WTC11 (cell line): Measurements from ENCODE around the gene GRPEL1. TPM values are rescaled to one million over a fixed set of nuclear protein-coding genes. Genes with fewer than 3 reads are reported as not detected.

Experiments used
- ATAC-seq: fragments of 200-7000 bp; cut with Tn5 transposase; 2 replicates; pipeline ENCODE4 v1.10.0; 2021; ENCODE audit warnings: mild to moderate bottlenecking, moderate library complexity
- CTCF ChIA-PET: fragments of 300-600 bp; sonication (Branson Sonifier 250); formaldehyde crosslinking; loops from one replicate; lab custom pipeline; 2021; ENCODE audit warnings: antibody characterized with exemption; lab: Charles Lee
- POLR2A ChIA-PET: fragments of 350-600 bp; sonication (Branson Sonifier 250); formaldehyde crosslinking; loops from one replicate; lab custom pipeline; 2021; ENCODE audit warnings: antibody characterized with exemption; lab: Charles Lee
- DNase-seq: peaks from one replicate; pipeline ENCODE4 v3.0.0; 2021; ENCODE audit warnings: low spot score
- H3K27ac Mint-ChIP-seq: 2 replicates; pipeline ENCODE4 v1.8.0; 2021; ENCODE audit warnings: mixed read lengths
- H3K27me3 Mint-ChIP-seq: 2 replicates; pipeline ENCODE4 v1.8.0; 2021; ENCODE audit warnings: low read depth, mild to moderate bottlenecking, moderate library complexity, mixed read lengths
- H3K36me3 Mint-ChIP-seq: 2 replicates; pipeline ENCODE4 v1.8.0; 2021; ENCODE audit warnings: mixed read lengths
- H3K4me1 Mint-ChIP-seq: 2 replicates; pipeline ENCODE4 v1.8.0; 2022; ENCODE audit warnings: mixed read lengths
- H3K4me3 Mint-ChIP-seq: 2 replicates; pipeline ENCODE4 v1.8.0; 2021; ENCODE audit warnings: mild to moderate bottlenecking, moderate library complexity, mixed read lengths
- H3K9me3 Mint-ChIP-seq: 2 replicates; pipeline ENCODE4 v1.8.0; 2021; ENCODE audit warnings: mixed read lengths
- CBFB ChIP-seq: sonication (generic); formaldehyde crosslinking; IDR thresholded peaks from 2 replicates; pipeline ENCODE4 v1.8.1; 2022; ENCODE audit warnings: mild to moderate bottlenecking, low read depth, missing genetic modification reagents
- CREB1 ChIP-seq: sonication (generic); formaldehyde crosslinking; IDR thresholded peaks from 2 replicates; pipeline ENCODE4 v1.8.0; 2023; ENCODE audit warnings: mild to moderate bottlenecking, missing genetic modification reagents
- GABPB1 ChIP-seq: sonication (generic); formaldehyde crosslinking; IDR thresholded peaks from 2 replicates; pipeline ENCODE4 v1.8.1; 2023; ENCODE audit warnings: mild to moderate bottlenecking, missing genetic modification reagents
- GTF2I ChIP-seq: fragments of 250-450 bp; sonication (Bioruptor Pico); conservative IDR thresholded peaks from 2 replicates; pipeline ENCODE4 v1.4.0; 2021; ENCODE audit warnings: mild to moderate bottlenecking
- NR2C2 ChIP-seq: sonication (generic); formaldehyde crosslinking; IDR thresholded peaks from 2 replicates; pipeline ENCODE4 v1.8.0; 2022; ENCODE audit warnings: mild to moderate bottlenecking, missing genetic modification reagents
- NR3C1 ChIP-seq: sonication (generic); formaldehyde crosslinking; conservative IDR thresholded peaks from 2 replicates; pipeline ENCODE4 v1.8.1; 2023; ENCODE audit warnings: low read depth, mild to moderate bottlenecking, missing genetic modification reagents
- SMAD3 ChIP-seq: sonication (generic); formaldehyde crosslinking; IDR thresholded peaks from 2 replicates; pipeline ENCODE4 v1.8.0; 2022; ENCODE audit warnings: missing genetic modification reagents, mild to moderate bottlenecking, borderline replicate concordance
- SMAD4 ChIP-seq: sonication (generic); formaldehyde crosslinking; IDR thresholded peaks from 2 replicates; pipeline ENCODE4 v1.8.0; 2022; ENCODE audit warnings: mild to moderate bottlenecking, missing genetic modification reagents
- SP1 ChIP-seq: sonication (generic); formaldehyde crosslinking; conservative IDR thresholded peaks from 2 replicates; pipeline ENCODE4 v1.8.1; 2022; ENCODE audit warnings: missing genetic modification reagents
- TP53 ChIP-seq: sonication (generic); formaldehyde crosslinking; IDR thresholded peaks from 2 replicates; pipeline ENCODE4 v1.8.1; 2023; ENCODE audit warnings: mild to moderate bottlenecking, missing genetic modification reagents
- ZNF121 ChIP-seq: sonication (generic); formaldehyde crosslinking; IDR thresholded peaks from 2 replicates; pipeline ENCODE4 v1.8.0; 2023; ENCODE audit warnings: missing genetic modification reagents
- ZNF263 ChIP-seq: sonication (generic); formaldehyde crosslinking; IDR thresholded peaks from 2 replicates; pipeline ENCODE4 v1.8.1; 2022; ENCODE audit warnings: low read depth, mild to moderate bottlenecking, moderate library complexity, missing genetic modification reagents
- ZNF396 ChIP-seq: fragments of 250-450 bp; sonication (Bioruptor Pico); IDR thresholded peaks from 2 replicates; pipeline ENCODE4 v1.8.0; 2021; ENCODE audit warnings: mild to moderate bottlenecking, moderate library complexity, borderline replicate concordance
- total RNA-seq: library from RNA; stranded (reverse); gene quantifications from 3 replicates; pipeline ENCODE4 v1.2.3, GENCODE V29; 2021
- TF ChIP-seq, protein P1 (sequence below): fragments of 250-450 bp; sonication (Bioruptor Pico); IDR thresholded peaks from 2 replicates; pipeline ENCODE4 v1.9.0; 2021; ENCODE audit warnings: mild to moderate bottlenecking, borderline replicate concordance
- TF ChIP-seq, protein P2 (sequence below): sonication (generic); formaldehyde crosslinking; IDR thresholded peaks from 2 replicates; pipeline ENCODE4 v1.8.0; 2022; ENCODE audit warnings: missing genetic modification reagents
- TF ChIP-seq, protein P3 (sequence below): fragments of 250-450 bp; sonication (Bioruptor Pico); conservative IDR thresholded peaks from 2 replicates; pipeline ENCODE4 v1.9.0; 2021; ENCODE audit warnings: mild to moderate bottlenecking
- TF ChIP-seq, protein P4 (sequence below): sonication (generic); formaldehyde crosslinking; conservative IDR thresholded peaks from 2 replicates; pipeline ENCODE4 v1.8.1; 2022; ENCODE audit warnings: mild to moderate bottlenecking, missing genetic modification reagents
- TF ChIP-seq, protein P5 (sequence below): sonication (generic); formaldehyde crosslinking; IDR thresholded peaks from 2 replicates; pipeline ENCODE4 v1.8.1; 2022; ENCODE audit warnings: low read depth, mild to moderate bottlenecking, moderate library complexity, missing genetic modification reagents, borderline replicate concordance

Gene GRPEL1
- total RNA-seq, 1 experiment from 2014 or later = 50.0 TPM

DNA sequence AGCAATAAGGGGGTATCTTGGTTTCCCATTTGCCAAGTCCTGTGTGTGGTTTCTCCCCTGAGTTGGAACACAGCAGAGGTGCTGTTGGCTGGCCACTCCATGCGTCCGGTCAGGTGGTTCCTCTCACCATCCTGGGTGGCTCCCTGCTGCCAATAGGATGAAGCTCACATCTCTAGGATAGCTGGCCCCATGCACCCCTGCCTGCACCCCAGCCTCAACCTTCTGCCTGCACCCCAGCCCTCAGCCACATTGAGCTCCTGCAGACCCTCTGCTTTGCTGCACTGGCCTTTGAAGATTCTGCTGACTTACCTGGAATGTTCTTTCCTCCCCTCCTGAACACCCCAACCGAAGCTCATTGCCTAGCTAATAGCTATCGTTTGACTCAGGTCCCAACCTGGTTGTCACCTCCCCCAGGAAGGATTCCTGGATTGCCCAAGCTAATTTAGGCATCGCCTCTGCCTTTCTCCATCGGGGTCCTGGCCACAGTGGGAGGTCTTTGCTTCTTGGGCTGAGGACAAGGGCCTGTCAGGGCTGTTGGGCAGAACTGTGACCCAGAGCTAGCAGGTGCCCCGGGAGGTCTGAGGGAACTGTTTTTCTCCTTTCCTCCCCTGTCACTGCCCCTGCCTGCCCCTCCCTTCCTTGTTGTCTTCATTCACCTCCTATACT is 36.6 kb upstream of the GRPEL1 start:
- CTCF ChIA-PET = interaction anchor here (1.1 to 1.5 kb wide), 3 partner anchors 23 to 84 kb away, joined by 3 to 4 read pairs (median 3); no protein-coding TSS in a partner anchor
- Mint-ChIP-seq H3K36me3 (no peaks in the 10 kb centered on the region), H3K27me3 (peaks cover 59% of the 10 kb centered on the region), H3K27ac (no peak overlapping the region), H3K4me1 (peaks cover 15% of the 10 kb centered on the region), H3K9me3 (no peaks in the 10 kb centered on the region), H3K4me3 (no peak overlapping the region)
- no peak for DNase-seq
- TF ChIP-seq GTF2I = no peak
- TF ChIP-seq SP1 (CRISPR knock-in tag) = no peak
- TF ChIP-seq, protein P1, sequence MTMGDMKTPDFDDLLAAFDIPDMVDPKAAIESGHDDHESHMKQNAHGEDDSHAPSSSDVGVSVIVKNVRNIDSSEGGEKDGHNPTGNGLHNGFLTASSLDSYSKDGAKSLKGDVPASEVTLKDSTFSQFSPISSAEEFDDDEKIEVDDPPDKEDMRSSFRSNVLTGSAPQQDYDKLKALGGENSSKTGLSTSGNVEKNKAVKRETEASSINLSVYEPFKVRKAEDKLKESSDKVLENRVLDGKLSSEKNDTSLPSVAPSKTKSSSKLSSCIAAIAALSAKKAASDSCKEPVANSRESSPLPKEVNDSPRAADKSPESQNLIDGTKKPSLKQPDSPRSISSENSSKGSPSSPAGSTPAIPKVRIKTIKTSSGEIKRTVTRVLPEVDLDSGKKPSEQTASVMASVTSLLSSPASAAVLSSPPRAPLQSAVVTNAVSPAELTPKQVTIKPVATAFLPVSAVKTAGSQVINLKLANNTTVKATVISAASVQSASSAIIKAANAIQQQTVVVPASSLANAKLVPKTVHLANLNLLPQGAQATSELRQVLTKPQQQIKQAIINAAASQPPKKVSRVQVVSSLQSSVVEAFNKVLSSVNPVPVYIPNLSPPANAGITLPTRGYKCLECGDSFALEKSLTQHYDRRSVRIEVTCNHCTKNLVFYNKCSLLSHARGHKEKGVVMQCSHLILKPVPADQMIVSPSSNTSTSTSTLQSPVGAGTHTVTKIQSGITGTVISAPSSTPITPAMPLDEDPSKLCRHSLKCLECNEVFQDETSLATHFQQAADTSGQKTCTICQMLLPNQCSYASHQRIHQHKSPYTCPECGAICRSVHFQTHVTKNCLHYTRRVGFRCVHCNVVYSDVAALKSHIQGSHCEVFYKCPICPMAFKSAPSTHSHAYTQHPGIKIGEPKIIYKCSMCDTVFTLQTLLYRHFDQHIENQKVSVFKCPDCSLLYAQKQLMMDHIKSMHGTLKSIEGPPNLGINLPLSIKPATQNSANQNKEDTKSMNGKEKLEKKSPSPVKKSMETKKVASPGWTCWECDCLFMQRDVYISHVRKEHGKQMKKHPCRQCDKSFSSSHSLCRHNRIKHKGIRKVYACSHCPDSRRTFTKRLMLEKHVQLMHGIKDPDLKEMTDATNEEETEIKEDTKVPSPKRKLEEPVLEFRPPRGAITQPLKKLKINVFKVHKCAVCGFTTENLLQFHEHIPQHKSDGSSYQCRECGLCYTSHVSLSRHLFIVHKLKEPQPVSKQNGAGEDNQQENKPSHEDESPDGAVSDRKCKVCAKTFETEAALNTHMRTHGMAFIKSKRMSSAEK (CRISPR knock-in tag) = no peak
- TF ChIP-seq CBFB (CRISPR knock-in tag) = no peak
- no peak for TF ChIP-seq TP53 (CRISPR knock-in tag)
- TF ChIP-seq GABPB1 (CRISPR knock-in tag) = no peak
- POLR2A ChIA-PET = no interaction called here
- no peak for ATAC-seq

DNA sequence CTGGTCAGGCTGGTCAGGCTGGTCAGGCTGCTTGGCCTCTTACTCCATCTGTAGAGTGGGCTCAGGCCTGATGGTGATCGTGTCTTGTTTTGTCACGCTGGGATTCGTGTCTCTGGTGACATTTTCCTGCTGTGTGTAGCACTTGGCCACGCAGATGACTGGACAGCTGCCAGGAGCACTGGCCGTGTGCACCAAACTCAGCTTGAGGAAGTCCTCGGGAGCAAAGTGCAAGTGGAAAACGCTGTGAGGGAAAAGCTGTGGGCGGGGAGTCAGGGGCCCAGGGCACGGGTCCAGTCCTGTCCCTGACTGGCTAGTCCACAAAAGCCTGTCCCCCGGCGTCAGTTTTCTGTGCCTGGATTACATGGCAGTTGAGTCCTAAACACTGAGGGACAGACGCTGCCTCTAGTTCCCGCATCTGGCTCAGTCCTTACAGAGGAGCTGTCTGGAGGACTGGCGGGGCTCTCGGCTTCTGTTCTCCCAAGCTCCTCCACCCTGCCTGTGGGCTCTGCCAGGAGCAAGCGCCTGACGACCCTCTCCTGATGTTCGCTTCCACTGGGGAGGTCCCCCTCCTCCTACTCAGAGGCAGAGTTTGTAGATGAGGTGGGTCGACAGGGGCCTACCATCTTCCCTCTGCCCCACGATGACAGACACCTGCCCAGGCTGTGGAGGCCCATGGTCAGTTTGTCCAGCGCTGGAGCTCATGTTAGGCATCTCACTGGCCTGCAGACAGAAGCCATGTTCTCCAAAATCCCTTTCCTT is 35.9 kb upstream of the GRPEL1 start:
- H3K27me3 Mint-ChIP-seq = peaks cover 66% of the 10 kb centered on the region
- H3K27ac Mint-ChIP-seq = no peak overlapping the region
- H3K4me3 Mint-ChIP-seq = peak overlapping the region; percentile 89
- H3K4me1 Mint-ChIP-seq = peaks cover 15% of the 10 kb centered on the region
- no peak for ATAC-seq
- no peaks in the 10 kb centered on the region for H3K9me3 Mint-ChIP-seq
- DNase-seq = no peak
- CTCF ChIA-PET = interaction anchor here (1.1 to 2.1 kb wide), 5 partner anchors 22 to 85 kb away, joined by 3 to 6 read pairs (median 4); no protein-coding TSS in a partner anchor
- H3K36me3 Mint-ChIP-seq = no peaks in the 10 kb centered on the region
- no peak for TF ChIP-seq NR3C1 (CRISPR knock-in tag)
- POLR2A ChIA-PET = no interaction called here

DNA sequence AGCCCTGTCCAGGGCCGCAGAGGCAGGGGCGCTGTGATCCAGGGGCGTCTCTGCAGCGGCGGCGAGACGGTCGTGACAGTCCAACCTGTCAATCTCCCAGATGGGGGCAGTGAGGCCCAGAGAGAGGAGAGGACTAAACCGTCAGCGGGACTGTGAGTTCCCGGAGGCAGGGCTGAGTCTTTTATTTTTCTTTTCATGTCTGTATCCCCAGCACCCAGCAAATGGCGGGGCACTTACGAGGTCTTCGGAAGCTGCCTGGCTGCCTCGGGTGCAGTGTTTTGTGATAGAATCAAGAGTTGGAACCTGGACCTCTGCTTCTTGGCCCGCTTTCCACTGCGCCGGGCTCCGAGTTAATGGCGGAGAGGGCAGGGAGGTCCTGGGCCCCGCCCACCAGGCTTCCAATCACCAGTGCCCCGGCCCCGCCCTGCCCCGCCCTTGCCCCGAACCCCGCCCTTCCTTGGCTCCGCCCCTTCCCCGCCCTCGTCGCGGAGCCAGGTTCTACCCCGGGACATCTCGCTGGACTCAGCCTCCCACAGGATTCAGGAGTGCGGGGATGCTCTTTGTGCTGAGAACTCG is 35.3 kb upstream of the GRPEL1 start:
- DNase-seq = peak; percentile 87
- peak; percentile 79 for ATAC-seq
- peak overlapping the region; percentile 89 for H3K4me3 Mint-ChIP-seq
- POLR2A ChIA-PET = no interaction called here
- no peaks in the 10 kb centered on the region for H3K36me3 Mint-ChIP-seq
- no peaks in the 10 kb centered on the region for H3K9me3 Mint-ChIP-seq
- CTCF ChIA-PET = interaction anchor here (0.8 to 2.3 kb wide), 17 partner anchors 14 to 233 kb away, joined by 3 to 37 read pairs (median 7); partner anchors contain the start of genes GRPEL1 and TADA2B
- peak overlapping the region; percentile 63; the same call in 1 of the 2 replicates for H3K27ac Mint-ChIP-seq
- H3K27me3 Mint-ChIP-seq = peaks cover 72% of the 10 kb centered on the region
- H3K4me1 Mint-ChIP-seq = peaks cover 15% of the 10 kb centered on the region
- TF ChIP-seq CREB1 (CRISPR knock-in tag) (no peak), SMAD3 (CRISPR knock-in tag) (no peak), ZNF121 (peak; percentile 43; the same call in 1 of the 2 replicates), NR2C2 (CRISPR knock-in tag) (no peak), SMAD4 (no peak), ZNF396 (CRISPR knock-in tag) (no peak), ZNF263 (CRISPR knock-in tag) (no peak)
- TF ChIP-seq, protein P2, sequence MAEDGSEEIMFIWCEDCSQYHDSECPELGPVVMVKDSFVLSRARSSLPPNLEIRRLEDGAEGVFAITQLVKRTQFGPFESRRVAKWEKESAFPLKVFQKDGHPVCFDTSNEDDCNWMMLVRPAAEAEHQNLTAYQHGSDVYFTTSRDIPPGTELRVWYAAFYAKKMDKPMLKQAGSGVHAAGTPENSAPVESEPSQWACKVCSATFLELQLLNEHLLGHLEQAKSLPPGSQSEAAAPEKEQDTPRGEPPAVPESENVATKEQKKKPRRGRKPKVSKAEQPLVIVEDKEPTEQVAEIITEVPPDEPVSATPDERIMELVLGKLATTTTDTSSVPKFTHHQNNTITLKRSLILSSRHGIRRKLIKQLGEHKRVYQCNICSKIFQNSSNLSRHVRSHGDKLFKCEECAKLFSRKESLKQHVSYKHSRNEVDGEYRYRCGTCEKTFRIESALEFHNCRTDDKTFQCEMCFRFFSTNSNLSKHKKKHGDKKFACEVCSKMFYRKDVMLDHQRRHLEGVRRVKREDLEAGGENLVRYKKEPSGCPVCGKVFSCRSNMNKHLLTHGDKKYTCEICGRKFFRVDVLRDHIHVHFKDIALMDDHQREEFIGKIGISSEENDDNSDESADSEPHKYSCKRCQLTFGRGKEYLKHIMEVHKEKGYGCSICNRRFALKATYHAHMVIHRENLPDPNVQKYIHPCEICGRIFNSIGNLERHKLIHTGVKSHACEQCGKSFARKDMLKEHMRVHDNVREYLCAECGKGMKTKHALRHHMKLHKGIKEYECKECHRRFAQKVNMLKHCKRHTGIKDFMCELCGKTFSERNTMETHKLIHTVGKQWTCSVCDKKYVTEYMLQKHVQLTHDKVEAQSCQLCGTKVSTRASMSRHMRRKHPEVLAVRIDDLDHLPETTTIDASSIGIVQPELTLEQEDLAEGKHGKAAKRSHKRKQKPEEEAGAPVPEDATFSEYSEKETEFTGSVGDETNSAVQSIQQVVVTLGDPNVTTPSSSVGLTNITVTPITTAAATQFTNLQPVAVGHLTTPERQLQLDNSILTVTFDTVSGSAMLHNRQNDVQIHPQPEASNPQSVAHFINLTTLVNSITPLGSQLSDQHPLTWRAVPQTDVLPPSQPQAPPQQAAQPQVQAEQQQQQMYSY = no peak
- TF ChIP-seq, protein P3, sequence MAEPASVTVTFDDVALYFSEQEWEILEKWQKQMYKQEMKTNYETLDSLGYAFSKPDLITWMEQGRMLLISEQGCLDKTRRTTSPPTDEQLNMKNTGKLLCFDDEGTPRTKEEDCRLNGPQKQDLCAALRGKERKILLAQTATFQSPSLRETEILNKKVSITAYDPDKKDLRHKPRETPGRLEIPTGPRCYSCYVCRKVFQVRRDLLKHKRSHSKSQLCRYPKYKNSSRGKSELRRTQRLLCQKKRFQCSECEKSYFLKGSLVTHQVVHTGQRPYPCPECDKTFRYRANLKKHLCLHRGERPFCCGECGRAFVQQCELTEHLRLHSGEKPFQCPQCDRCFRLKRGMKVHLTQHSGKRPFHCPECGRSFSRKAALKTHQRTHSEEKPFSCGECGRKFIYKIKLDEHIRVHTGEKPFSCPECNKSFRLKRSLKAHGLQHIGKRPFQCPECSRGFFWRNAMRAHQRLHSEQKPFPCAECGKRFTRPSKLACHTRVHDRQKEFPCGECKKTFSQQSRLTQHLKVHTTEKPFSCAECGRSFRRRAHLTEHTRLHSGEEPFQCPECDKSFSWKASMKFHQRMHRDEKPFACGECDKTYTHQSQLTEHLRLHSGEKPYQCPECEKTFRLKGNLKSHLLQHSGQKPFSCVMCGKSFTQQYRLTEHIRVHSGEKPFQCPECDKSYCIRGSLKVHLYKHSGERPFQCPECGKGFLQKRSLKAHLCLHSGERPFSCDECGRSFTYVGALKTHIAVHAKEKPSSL = no peak
- TF ChIP-seq, protein P4, sequence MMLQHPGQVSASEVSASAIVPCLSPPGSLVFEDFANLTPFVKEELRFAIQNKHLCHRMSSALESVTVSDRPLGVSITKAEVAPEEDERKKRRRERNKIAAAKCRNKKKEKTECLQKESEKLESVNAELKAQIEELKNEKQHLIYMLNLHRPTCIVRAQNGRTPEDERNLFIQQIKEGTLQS (CRISPR knock-in tag) = no peak
- TF ChIP-seq, protein P5, sequence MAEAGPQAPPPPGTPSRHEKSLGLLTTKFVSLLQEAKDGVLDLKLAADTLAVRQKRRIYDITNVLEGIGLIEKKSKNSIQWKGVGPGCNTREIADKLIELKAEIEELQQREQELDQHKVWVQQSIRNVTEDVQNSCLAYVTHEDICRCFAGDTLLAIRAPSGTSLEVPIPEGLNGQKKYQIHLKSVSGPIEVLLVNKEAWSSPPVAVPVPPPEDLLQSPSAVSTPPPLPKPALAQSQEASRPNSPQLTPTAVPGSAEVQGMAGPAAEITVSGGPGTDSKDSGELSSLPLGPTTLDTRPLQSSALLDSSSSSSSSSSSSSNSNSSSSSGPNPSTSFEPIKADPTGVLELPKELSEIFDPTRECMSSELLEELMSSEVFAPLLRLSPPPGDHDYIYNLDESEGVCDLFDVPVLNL = no peak
